SK-N-SH (cell line): ENCODE measurements around the gene MAK.

Source experiments
- CTCF ChIP-seq: fragments of 200-600 bp; sonication (generic); IDR thresholded peaks from 2 replicates; pipeline ENCODE4 v1.6.1; 2017; ENCODE audit warnings: antibody characterized with exemption, mild to moderate bottlenecking, moderate library complexity
- EP300 ChIP-seq, 2 experiments: IDR thresholded peaks; 2 replicates each; pipeline versions ENCODE4 v1.4.0 to v1.6.1; 2012; ENCODE audit warnings: borderline replicate concordance in 1 of 2, low read depth in 1 of 2, low read length in 1 of 2
- POLR2AphosphoS5 ChIP-seq: IDR thresholded peaks from 2 replicates; pipeline ENCODE4 v1.6.1; 2012; ENCODE audit warnings: low read depth, low read length
- TF ChIP-seq, protein P1 (sequence below): IDR thresholded peaks from 2 replicates; pipeline ENCODE4 v1.6.1; 2012; ENCODE audit warnings: mild to moderate bottlenecking, low read depth, low read length, moderate library complexity
- TF ChIP-seq, protein P2 (sequence below): IDR thresholded peaks from 2 replicates; pipeline ENCODE4 v1.4.0; 2012; ENCODE audit warnings: low read depth, borderline replicate concordance

DNA sequence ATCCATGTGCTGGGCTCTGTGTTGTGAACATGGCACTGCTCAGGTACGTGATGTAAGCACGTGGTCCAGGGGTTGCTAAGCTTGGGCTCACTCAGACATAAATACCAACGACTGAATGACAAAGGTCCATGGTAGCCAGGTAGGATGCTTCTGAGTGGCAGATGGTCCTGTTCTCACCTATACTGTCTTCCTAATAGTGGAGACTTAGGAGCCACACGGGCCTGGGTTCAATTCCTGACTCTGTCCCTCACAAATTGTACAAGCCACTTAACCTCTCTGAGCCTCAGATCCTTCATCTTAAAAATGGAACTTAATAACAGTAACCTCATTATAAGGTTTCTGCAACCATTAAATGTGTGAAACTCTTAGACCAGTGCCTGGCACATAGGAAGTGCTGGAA is 36.7 kb upstream of the MAK start:
- TF ChIP-seq EP300 (IDR thresholded peaks at IDR 0.05; ENCODE audit: borderline replicate concordance in 1 of 2, low read depth in 1 of 2, low read length in 1 of 2) = no peak
- TF ChIP-seq CTCF = no peak
- TF ChIP-seq, protein P1, sequence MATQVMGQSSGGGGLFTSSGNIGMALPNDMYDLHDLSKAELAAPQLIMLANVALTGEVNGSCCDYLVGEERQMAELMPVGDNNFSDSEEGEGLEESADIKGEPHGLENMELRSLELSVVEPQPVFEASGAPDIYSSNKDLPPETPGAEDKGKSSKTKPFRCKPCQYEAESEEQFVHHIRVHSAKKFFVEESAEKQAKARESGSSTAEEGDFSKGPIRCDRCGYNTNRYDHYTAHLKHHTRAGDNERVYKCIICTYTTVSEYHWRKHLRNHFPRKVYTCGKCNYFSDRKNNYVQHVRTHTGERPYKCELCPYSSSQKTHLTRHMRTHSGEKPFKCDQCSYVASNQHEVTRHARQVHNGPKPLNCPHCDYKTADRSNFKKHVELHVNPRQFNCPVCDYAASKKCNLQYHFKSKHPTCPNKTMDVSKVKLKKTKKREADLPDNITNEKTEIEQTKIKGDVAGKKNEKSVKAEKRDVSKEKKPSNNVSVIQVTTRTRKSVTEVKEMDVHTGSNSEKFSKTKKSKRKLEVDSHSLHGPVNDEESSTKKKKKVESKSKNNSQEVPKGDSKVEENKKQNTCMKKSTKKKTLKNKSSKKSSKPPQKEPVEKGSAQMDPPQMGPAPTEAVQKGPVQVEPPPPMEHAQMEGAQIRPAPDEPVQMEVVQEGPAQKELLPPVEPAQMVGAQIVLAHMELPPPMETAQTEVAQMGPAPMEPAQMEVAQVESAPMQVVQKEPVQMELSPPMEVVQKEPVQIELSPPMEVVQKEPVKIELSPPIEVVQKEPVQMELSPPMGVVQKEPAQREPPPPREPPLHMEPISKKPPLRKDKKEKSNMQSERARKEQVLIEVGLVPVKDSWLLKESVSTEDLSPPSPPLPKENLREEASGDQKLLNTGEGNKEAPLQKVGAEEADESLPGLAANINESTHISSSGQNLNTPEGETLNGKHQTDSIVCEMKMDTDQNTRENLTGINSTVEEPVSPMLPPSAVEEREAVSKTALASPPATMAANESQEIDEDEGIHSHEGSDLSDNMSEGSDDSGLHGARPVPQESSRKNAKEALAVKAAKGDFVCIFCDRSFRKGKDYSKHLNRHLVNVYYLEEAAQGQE = no peak
- TF ChIP-seq POLR2AphosphoS5 = no peak
- TF ChIP-seq, protein P2, sequence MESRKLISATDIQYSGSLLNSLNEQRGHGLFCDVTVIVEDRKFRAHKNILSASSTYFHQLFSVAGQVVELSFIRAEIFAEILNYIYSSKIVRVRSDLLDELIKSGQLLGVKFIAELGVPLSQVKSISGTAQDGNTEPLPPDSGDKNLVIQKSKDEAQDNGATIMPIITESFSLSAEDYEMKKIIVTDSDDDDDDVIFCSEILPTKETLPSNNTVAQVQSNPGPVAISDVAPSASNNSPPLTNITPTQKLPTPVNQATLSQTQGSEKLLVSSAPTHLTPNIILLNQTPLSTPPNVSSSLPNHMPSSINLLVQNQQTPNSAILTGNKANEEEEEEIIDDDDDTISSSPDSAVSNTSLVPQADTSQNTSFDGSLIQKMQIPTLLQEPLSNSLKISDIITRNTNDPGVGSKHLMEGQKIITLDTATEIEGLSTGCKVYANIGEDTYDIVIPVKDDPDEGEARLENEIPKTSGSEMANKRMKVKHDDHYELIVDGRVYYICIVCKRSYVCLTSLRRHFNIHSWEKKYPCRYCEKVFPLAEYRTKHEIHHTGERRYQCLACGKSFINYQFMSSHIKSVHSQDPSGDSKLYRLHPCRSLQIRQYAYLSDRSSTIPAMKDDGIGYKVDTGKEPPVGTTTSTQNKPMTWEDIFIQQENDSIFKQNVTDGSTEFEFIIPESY = no peak
